C4-2B (cell line): ENCODE measurements around the gene NRIP2.

Experiments used
- H3K27ac ChIP-seq: fragments of 450-650 bp; 2 replicates; pipeline ENCODE4 v1.5.1; 2017
- ZFX ChIP-seq: fragments of 450-650 bp; IDR thresholded peaks from 2 replicates; pipeline ENCODE4 v1.6.1; 2017
- TF ChIP-seq, protein P1 (sequence below): fragments of 450-650 bp; conservative IDR thresholded peaks from 2 replicates; pipeline ENCODE4 v1.5.1; 2017; ENCODE audit warnings: mild to moderate bottlenecking

The NRIP2 gene

GRCh38 chr12:2804393-2805142 is 30.3 kb downstream of the NRIP2 start:
- TF ChIP-seq ZFX = no peak
- TF ChIP-seq, protein P1, sequence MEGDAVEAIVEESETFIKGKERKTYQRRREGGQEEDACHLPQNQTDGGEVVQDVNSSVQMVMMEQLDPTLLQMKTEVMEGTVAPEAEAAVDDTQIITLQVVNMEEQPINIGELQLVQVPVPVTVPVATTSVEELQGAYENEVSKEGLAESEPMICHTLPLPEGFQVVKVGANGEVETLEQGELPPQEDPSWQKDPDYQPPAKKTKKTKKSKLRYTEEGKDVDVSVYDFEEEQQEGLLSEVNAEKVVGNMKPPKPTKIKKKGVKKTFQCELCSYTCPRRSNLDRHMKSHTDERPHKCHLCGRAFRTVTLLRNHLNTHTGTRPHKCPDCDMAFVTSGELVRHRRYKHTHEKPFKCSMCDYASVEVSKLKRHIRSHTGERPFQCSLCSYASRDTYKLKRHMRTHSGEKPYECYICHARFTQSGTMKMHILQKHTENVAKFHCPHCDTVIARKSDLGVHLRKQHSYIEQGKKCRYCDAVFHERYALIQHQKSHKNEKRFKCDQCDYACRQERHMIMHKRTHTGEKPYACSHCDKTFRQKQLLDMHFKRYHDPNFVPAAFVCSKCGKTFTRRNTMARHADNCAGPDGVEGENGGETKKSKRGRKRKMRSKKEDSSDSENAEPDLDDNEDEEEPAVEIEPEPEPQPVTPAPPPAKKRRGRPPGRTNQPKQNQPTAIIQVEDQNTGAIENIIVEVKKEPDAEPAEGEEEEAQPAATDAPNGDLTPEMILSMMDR = no peak
- H3K27ac ChIP-seq = no peak overlapping the region

- H3K27ac ChIP-seq = no peak overlapping the region
- TF ChIP-seq, protein P1 = no peak
- no peak for TF ChIP-seq ZFX
Observed at GRCh38 chr12:2803635-2804392, 31.0 kb downstream of the NRIP2 start.

GRCh38 chr12:2801044-2801783 is 33.6 kb downstream of the NRIP2 start:
- TF ChIP-seq ZFX = no peak
- TF ChIP-seq, protein P1 = no peak
- H3K27ac ChIP-seq = peak overlapping the region; percentile 19

DNA sequence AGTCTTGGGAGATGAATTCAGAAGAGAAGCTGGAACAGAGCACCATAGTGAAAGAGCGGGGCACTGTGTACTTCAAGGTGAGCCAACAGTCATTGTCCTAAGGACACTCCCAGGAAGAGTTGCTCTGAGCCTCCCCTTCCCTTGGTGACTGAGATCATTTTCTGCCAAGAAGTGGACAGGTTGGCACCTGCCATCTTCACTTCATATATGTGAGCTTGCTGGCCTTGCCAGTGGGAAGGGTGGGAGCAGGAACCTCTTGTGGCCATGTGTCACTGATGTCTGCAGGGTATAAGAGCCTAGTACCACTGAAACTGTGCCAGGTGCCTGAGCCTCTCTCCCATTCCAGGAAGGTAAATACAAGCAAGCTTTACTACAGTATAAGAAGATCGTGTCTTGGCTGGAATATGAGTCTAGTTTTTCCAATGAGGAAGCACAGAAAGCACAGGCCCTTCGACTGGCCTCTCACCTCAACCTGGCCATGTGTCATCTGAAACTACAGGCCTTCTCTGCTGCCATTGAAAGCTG is 34.7 kb downstream of the NRIP2 start:
- peak overlapping the region; percentile 19 for H3K27ac ChIP-seq
- no peak for TF ChIP-seq ZFX
- TF ChIP-seq, protein P1 = no peak

- H3K27ac ChIP-seq = peak overlapping the region; percentile 31
- TF ChIP-seq ZFX = no peak
- TF ChIP-seq, protein P1 = no peak
Observed at GRCh38 chr12:2797721-2798418, 37.0 kb downstream of the NRIP2 start.

DNA sequence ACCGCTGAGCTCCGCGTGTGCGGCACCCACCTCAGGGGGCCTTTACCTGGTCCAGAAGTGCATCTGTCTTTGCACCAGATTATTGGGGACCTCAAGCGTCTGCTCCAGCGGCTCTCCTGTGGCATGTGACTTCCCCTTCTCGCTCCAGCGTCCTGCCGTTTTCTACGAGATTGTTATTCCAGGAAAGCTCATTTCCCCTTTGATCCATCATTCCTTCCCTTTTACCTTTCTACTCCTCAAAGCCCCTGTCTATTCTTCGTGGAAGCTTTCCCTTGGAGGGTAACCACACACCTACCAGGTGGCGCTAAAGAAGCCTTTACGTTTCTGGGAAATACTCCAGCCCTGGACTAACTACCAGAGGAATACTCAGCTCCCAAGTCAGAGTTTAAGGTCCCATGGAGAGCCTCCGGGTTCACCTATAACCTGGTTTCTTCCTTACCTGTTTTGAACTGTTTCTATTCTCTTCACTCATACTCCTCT is 38.6 kb downstream of the NRIP2 start:
- TF ChIP-seq, protein P1 = peak; percentile 50
- no peak for TF ChIP-seq ZFX
- H3K27ac ChIP-seq = peak overlapping the region; percentile 98
